Embryonic facial prominence (tissue), 1 donor: Measurements from ENCODE around the gene MINAR2.

Experiments used
- DNase-seq: peaks from one replicate; pipeline ENCODE4 v3.0.0-alpha.2; 2016; ENCODE audit errors: extremely low spot score

Gene MINAR2

GRCh38 chr5:129771058-129771838 lies 23.4 kb downstream of the MINAR2 start:
- DNase-seq: peak; percentile 36

- DNase-seq: no peak
These were observed 25.5 kb downstream of the MINAR2 start for GRCh38 chr5:129773376-129773775.

DNA sequence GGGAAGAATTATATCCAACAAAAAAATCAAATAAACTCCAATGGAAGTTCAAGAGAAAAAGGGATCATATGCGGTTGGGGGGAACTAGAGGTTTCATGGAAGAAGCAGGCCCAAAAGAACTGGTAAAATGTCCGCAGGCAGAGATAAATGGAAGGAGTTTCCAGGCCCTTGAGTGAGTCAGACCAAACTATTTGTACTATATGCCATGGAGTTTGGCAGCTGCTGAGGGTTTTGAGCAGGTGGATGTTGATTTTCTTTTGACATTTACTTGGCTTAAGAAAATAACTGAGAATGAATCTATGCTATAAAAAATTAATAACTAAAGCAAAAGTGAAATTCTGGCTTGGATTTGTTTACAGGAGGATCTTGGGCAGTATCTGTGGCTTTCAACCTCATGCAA lies 33.7 kb downstream of the MINAR2 start:
- no peak for DNase-seq

DNA sequence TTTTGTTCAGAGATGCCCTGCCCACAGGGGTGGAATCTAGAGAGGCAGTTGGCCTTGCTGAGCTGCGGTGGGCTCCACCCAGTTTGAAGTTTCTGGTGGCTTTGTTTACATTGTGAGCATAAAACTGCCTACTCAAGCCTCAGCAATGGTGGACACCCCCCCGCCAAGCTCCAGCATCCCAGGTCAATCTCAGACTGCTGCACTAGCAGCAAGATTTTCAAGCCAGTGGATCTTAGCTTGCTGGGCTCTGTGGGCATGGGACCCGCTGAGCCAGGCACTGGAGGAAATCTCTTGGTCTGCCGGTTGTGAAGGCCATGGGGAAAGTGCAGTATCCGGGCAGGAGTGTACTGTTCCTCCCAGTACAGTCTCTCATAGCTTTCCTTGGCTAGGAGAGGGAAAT lies 55.5 kb downstream of the MINAR2 start:
- no peak for DNase-seq

- DNase-seq: no peak
These were observed 56.8 kb downstream of the MINAR2 start for GRCh38 chr5:129804705-129805104.

- DNase-seq: no peak
These were observed 59.4 kb downstream of the MINAR2 start for GRCh38 chr5:129807162-129807814.
